Measurements from ENCODE around the gene FLVCR1. TPM values are rescaled to one million over a fixed set of nuclear protein-coding genes. Genes with fewer than 3 reads are reported as not detected.
"Not testable (repeated sequence)": the region's sequence is repeated elsewhere in the genome, so short reads cannot be mapped to it uniquely, and the experiment has no call there.

FLVCR1 gene
- total RNA-seq: 10 to 100 TPM in 1 of 2 donors, 1 to 10 TPM in 1; 9.1 to 11.4 TPM

DNA sequence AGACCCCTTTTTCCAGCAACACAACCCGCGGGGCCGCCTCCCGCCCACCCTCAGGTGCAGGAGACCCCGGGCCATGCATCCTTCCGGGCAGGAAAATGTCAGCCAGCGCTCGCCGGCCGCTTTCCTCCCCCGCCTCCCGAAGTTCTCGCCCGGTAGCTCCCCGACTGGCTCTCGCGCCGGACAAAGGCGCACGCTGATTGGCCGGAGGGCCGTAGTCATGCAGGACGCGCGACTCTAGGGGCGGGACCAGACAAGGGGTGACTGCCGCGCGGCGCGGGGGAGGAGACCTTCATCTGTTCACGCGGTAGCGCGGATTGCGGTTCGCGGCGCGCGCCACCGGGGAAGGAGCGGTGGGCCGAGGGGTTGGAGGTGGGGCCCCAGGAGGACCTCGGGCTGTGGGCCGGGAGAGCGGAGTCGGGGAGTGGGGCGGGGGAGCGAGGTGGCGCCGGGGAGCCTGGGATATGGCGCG lies at the start of gene FLVCR1:
Gene FLVCR1 (plus strand): TSS at position 284 of the 469 bp plus-strand sequence. CDS start 178 bp downstream, at position 462.
- Mint-ChIP-seq H3K9me3 (no peaks in the 10 kb centered on the region), H3K36me3 (peaks cover 14 to 16% of the 10 kb centered on the region in 2 donors), H3K27ac (peak within 1 kb of the TSS; percentile 89 to 90)
- DNase-seq (ENCODE audit: low spot score in 2 of 2): peak; percentile 93 to 97
- ATAC-seq: peak; percentile 99

- no peak for DNase-seq (ENCODE audit: low spot score in 2 of 2)
- ATAC-seq: no peak
- no peaks in the 10 kb centered on the region for H3K36me3 Mint-ChIP-seq
- no peaks in the 10 kb centered on the region for H3K9me3 Mint-ChIP-seq
- no peak overlapping the region for H3K27ac Mint-ChIP-seq
These were observed 43.3 kb upstream of the FLVCR1 start for GRCh38 chr1:212814537-212815334.

DNA sequence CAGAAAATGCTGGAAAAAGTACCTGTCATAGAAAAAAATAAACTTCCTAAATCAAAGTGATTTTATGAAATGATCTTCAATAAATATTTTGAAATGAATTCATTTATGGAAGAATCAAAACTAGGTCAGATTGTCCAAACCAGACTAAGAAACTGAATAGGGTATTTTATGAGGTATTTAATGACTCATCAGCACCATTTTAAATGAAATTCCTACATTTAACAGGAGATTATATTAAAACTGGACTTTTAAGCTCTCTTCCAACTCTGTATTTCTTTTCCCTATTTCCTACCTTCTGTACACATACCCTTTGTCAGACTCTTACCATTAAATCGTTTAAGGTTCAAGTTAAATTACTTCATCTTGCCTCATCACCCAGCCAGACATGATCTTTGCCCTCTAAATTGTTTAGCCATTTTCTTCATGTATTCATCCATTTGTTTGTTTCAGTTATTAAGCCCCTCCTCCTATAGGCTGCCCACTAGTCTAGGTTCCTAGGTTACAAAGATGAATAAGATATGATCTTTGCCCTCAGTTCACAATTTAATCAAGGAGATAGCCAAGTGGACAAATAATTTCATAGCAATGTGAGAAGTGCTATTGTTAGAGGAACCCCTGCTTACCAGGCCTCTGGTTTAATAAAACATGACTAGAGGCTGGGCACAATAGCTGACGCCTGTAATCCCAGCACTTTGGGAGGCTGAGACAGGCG lies 41.4 kb upstream of the FLVCR1 start:
- no peak for DNase-seq (ENCODE audit: low spot score in 2 of 2)
- no peaks in the 10 kb centered on the region for H3K36me3 Mint-ChIP-seq
- H3K27ac Mint-ChIP-seq: no peak overlapping the region
- no peaks in the 10 kb centered on the region for H3K9me3 Mint-ChIP-seq
- ATAC-seq: no peak

DNA sequence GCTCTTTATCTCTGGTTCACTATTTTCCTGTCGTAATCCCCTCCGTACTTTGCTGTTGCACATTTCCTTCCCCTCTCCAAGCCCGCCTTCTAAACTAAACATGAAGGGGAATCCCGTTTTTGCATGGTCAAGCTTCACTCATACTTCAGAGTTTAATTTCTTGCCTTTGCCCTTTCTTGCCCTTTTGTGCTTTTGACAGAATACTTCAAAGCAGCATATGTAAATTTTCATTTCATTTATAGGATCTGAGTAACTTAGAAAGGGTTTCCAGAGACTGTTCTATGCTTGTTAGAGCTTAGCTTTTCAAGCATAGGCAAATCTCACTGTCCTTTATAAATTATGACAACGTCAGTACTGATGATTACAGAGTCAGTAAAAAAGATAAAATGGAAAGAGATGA lies 38.3 kb upstream of the FLVCR1 start:
- Mint-ChIP-seq H3K36me3 (peaks cover 6 to 10% of the 10 kb centered on the region in 2 donors), H3K9me3 (peaks cover 3 to 4% of the 10 kb centered on the region in 2 donors), H3K27ac (no peak overlapping the region)
- ATAC-seq: peak in 1 of 2 donors; percentile 67
- no peak for DNase-seq (ENCODE audit: low spot score in 2 of 2)

DNA sequence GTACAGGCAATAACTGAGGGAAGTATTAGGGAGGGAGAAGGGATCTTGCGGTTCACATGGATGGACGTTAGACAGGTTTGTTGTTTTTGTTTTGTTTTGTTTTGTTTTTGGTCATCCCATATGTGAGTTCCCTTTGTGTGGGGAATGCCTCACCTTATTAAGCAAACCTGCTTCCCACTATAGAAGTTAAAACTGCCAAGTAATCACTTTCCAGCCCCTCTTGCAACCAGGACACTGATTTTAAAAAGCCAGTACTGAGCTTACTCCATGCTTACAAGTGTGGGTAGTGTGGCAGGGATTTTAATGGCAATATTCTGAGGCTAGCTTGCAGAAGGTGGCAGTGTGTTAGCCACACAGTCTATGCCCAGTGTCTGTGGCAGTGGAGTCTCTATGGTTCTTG lies 37.1 kb upstream of the FLVCR1 start:
- Mint-ChIP-seq H3K36me3 (peaks cover 12 to 20% of the 10 kb centered on the region in 2 donors), H3K27ac (no peak overlapping the region), H3K9me3 (peaks cover 10% of the 10 kb centered on the region in 2 donors)
- no peak for ATAC-seq
- no peak for DNase-seq (ENCODE audit: low spot score in 2 of 2)

DNA sequence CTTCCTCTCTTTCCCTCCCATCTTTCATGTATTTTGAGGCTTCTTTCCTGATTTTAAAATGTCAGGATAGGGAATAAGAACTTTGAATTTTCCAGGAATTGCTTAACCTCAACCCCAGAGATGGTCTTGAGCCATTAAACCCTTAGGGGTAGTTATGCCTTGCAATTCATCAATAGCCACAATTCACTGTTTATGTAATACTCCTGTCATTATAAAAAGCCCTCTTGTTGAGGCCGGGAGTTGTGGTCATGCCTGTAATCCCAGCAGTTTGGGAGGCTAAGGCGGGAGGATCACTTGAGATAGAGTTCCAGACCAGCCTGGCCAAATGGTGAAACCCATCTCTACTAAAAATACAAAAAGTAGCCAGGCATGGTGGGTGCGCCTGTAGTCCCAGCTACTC lies 35.1 kb upstream of the FLVCR1 start:
- ATAC-seq (no peak), DNase-seq (ENCODE audit: low spot score in 2 of 2) (no peak)
- no peak overlapping the region for H3K27ac Mint-ChIP-seq
- peaks cover 17 to 33% of the 10 kb centered on the region in 2 donors for H3K36me3 Mint-ChIP-seq
- H3K9me3 Mint-ChIP-seq: peaks cover 13 to 20% of the 10 kb centered on the region in 2 donors

DNA sequence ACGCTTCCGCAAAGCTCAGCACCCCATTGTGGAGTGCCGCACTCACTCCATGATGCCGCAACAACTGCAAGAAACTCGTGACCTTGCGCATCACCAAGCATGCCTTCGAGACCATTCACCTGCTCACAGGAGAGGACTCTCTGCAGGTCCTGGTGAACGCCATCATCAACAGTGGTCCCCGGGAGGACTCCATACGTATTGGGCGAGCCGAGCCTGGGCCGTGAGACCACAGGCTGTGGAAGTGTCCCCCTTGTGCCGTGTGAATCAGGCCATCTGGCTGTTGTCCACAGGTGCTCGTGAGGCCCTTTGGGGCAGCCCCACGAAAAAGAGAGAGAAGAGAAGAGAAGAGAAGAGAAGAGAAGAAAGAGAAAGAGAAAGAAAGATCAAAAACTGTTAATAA lies 33.9 kb upstream of the FLVCR1 start:
- DNase-seq (ENCODE audit: low spot score in 2 of 2) (no peak), ATAC-seq (no peak)
- no peak overlapping the region for H3K27ac Mint-ChIP-seq
- H3K9me3 Mint-ChIP-seq: peaks cover 13 to 20% of the 10 kb centered on the region in 2 donors
- peaks cover 17 to 33% of the 10 kb centered on the region in 2 donors for H3K36me3 Mint-ChIP-seq

- H3K9me3 Mint-ChIP-seq: peaks cover 13 to 20% of the 10 kb centered on the region in 2 donors
- H3K36me3 Mint-ChIP-seq: peaks cover 17 to 33% of the 10 kb centered on the region in 2 donors
- H3K27ac Mint-ChIP-seq: peak overlapping the region in 1 of 2 donors; percentile 28
These were observed 32.1 kb upstream of the FLVCR1 start for GRCh38 chr1:212825798-212826452.

GRCh38 chr1:212827171-212827776 lies 30.8 kb upstream of the FLVCR1 start:
- H3K9me3 Mint-ChIP-seq: peaks cover 13 to 20% of the 10 kb centered on the region in 2 donors
- ATAC-seq (no peak), DNase-seq (ENCODE audit: low spot score in 2 of 2) (no peak)
- no peak overlapping the region for H3K27ac Mint-ChIP-seq
- peaks cover 17 to 33% of the 10 kb centered on the region in 2 donors for H3K36me3 Mint-ChIP-seq

More at GRCh38 chr1:212825798-212826452, 32.1 kb upstream of the FLVCR1 start:
- DNase-seq (ENCODE audit: low spot score in 2 of 2) (no peak), ATAC-seq (no peak)

DNA sequence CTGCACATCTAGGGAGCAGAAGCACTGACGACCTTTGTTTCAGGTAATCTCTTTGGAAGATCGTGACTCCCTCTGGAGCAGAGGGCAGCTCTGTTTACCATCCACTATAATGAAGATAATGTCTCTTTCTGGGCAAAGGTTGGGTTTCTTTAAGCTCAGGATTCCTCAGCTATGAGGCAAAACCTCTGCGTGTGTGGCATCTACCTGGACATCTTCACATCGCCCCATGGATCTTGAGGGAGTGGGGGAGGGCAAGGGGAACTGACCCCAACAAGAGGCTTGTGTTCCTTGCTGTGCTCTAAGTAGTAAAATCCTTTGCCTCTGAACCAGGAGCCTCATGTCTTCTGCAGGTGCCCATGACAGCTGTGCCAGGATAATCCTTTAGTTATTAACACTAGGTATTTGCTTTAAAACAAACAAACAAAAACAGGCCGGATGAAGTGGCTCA lies 30.2 kb upstream of the FLVCR1 start:
- H3K9me3 Mint-ChIP-seq: peaks cover 13 to 20% of the 10 kb centered on the region in 2 donors
- peaks cover 17 to 33% of the 10 kb centered on the region in 2 donors for H3K36me3 Mint-ChIP-seq
- ATAC-seq (no peak), DNase-seq (ENCODE audit: low spot score in 2 of 2) (no peak)
- H3K27ac Mint-ChIP-seq: no peak overlapping the region

GRCh38 chr1:212828395-212828794 lies 29.7 kb upstream of the FLVCR1 start:
- Mint-ChIP-seq H3K27ac (no peak overlapping the region), H3K9me3 (peaks cover 13 to 20% of the 10 kb centered on the region in 2 donors), H3K36me3 (peaks cover 17 to 33% of the 10 kb centered on the region in 2 donors)
- no peak for DNase-seq (ENCODE audit: low spot score in 2 of 2)
- no peak for ATAC-seq

DNA sequence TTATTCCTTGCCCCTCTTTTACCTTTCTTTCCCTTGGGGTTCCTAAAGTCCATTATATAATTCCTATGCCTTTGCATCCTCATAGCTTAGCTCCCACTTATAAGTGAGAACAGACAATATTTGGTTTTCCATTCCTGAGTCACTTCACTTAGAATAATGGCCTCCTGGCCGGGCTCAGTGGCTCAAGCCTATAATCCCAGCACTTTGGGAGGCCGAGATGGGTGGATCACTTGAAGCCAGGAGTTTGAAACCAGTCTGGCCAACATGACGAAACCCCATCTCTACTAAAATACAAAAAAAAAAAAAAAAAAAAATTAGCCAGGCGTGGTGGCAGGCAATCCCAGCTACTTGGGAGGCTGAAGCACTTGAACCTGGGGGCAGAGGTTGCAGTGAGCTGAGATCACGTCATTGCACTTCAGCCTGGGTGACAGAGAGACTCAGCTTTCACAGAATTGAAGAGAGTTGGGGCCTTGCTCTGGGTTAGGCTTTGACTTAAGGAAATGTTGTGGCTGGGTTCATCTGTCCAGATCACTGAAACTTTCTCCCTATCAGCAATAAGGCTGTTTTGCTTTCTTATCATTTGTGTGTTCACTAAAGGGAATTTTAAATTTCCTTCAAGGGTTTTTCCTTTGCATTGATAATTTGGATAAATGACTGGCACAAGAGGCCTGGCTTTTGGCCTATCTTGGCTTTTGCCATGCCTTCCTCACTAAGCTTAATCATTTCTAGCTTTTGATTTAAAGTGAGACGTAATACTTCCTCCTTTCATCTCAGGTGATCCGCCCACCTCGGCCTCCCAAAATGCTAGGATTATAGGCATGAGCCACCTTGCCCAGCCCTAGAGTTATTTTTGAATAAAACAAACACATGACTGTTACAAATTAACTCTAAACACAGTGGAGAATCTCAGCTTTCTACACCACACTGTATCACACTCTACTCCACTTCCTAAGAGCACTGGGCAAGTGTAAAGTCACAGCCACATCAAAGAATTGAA lies 24.6 kb upstream of the FLVCR1 start:
- ATAC-seq (peak in 1 of 2 donors; percentile 18), DNase-seq (ENCODE audit: low spot score in 2 of 2) (peak in 1 of 2 donors; percentile 7)
- H3K36me3 Mint-ChIP-seq, H3K9me3 Mint-ChIP-seq, H3K27ac Mint-ChIP-seq: not testable (repeated sequence)

GRCh38 chr1:212838145-212838544 lies 19.9 kb upstream of the FLVCR1 start:
- H3K27ac Mint-ChIP-seq: no peak overlapping the region
- no peaks in the 10 kb centered on the region for H3K36me3 Mint-ChIP-seq
- ATAC-seq (no peak), DNase-seq (ENCODE audit: low spot score in 2 of 2) (no peak)
- no peaks in the 10 kb centered on the region for H3K9me3 Mint-ChIP-seq

DNA sequence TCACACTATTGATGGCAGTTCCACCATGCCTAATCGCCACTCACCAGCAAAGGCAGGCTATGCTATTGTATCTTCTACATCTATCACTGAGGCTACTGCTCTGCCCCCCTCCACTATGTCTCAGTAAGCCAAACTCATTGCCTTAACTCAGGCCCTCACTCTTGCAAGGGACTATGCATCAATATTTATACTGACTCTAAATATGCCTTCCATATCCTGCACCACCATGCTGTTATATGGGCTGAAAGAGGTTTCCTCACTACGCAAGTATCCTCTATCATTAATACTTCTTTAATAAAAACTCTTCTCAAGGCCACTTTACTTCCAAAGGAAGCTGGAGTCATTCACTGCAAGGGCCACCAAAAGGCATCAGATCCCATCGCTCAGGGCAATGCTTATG lies 13.6 kb upstream of the FLVCR1 start:
- ATAC-seq; H3K27ac Mint-ChIP-seq; DNase-seq (ENCODE audit: low spot score in 2 of 2); H3K9me3 Mint-ChIP-seq; H3K36me3 Mint-ChIP-seq: not testable (repeated sequence)

- no peak for ATAC-seq
These were observed 10.5 kb upstream of the FLVCR1 start, which contains the start of gene SPATA45 for GRCh38 chr1:212847549-212847948. SPATA45 (minus strand) TSS chr1:212847649; CDS start chr1:212836149, 11,500 bp downstream.

More at GRCh38 chr1:212847549-212847948, 10.5 kb upstream of the FLVCR1 start, which contains the start of gene SPATA45:
- Mint-ChIP-seq H3K36me3 (no peaks in the 10 kb centered on the region), H3K27ac (no peak within 1 kb of the TSS), H3K9me3 (peaks cover 3 to 5% of the 10 kb centered on the region in 2 donors)
- no peak for DNase-seq (ENCODE audit: low spot score in 2 of 2)

Data from activated naive CD4-positive, alpha-beta T cell treated with anti-CD3 and anti-CD28 coated beads, Interleukin-2, amount 50 U/mL, for 72 hours (primary cell).